NCI-H2081 (cell line): Measurements from ENCODE around the gene CEBPZ.

Experiments
- DNase-seq, 2 experiments: peaks; one replicate each; lab custom pipeline; 2025; lab: John Stamatoyannopoulos, UW

The CEBPZ gene

DNA sequence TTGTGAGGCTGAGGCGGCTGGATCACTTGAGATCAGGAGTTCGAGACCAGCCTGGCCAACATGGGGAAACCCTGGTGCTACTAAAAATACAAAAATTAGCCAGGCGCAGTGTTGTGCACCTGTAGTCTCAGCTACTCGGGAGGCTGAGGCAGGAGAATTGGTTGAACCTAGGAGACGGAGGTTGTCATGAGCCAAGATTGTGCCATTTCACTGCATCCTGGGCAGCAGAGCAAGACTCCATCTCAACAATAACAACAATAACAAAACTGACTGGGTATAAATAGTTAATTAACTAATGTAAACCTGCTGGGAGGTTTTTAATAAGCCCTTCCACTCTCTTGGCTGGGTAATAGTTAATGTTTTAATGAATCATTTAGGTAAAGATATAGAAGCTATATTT is 50.8 kb downstream of the CEBPZ start:
- DNase-seq: no peak

DNA sequence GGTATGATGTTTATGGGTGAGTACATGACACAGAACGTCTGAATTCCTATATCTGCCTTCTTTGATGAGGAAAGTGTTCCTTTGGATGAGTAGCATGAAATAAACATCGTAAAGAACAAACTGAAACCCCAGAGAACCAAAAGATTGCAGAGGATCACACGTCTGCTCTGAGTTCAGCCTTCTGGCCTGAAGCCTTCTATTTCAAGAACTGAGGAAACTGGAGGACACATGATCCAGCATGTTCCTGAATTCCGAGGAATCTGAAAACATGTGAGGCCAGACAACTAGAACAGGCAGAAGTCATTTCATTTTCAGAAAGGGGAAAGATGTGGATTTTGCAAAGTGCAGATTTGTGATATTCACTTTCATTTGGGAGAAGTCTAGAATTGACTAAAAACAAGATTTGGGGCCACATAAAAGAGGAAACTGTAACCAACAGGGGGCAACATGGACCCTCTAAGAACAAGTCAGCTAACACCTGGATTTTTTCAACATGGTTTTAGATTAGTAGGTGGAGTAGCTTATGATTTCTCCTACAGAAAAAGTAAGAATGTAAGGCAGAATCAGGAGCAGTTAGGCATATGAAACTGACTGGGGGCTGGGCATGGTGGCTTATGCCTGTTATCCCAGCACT is 51.3 kb downstream of the CEBPZ start:
- DNase-seq: no peak

DNA sequence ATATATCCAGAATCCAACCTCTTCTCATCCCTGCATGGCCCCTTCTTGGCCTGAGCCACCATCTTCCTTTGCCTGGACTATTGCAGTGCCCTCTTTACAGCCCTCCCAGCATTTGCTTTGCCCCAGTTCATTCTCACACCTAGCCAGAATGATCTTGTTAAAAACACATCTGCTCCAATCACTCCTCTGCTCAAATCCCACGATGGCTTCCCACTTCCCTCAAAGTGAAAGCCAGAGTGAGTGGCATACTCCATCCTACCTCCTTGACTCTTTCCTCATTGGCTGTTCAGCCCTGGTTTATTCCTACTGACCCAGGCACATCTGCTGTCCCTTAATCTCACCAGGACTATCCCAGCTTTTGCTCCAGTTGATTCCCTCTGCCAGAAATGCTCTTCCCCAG is 57.7 kb downstream of the CEBPZ start:
- DNase-seq: no peak

DNA sequence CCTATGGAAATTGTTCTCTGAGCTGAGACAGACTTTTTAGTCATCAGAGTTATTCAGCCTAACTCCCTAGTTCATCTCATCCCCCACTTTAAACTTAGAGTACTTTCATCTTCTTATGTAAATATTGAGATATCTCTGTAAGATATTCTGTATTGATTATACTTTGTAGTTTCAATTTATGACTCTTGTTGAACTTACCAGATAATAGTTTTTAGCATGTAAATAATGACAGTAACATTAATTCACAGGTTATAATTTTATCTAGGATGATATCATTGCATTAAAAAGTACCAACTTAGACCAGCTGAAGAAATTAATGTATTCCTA is 59.8 kb downstream of the CEBPZ start:
- no peak for DNase-seq

DNA sequence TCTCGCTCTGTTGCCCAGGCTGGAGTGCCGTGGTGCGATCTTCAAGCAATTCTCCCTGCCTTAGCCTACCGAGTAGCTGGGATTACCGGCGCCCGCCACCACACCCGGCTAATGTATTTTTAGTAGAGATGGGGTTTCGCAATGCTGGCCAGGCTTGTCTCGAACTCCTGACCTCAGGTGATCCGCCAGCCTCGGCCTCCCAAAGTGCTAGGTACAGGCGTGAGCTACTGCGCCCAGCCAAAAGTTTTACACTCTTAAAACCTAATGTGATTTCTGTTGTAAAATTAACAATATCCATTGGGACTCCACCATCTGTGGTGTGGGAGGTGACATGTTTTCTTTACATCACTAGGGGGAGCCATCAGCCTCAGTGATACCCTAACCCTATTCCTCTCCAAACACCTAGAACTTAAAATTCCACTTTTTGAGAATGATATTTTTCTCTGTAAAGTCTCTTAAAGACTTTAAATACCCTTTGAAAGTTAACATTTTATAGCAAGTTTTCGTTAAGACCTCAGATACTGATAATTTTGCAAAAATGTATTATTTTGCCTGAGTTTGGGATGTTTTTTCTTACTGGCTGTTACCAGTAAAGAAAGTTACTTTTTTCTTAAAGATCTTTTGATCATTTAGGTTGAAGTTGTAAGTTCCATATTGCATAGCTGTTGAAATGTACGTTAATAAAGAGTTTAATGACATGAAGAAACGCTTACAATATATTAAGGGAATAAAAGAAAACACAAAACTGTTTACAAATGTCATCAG is 63.0 kb downstream of the CEBPZ start:
- DNase-seq: peak; percentile 34 to 41

DNA sequence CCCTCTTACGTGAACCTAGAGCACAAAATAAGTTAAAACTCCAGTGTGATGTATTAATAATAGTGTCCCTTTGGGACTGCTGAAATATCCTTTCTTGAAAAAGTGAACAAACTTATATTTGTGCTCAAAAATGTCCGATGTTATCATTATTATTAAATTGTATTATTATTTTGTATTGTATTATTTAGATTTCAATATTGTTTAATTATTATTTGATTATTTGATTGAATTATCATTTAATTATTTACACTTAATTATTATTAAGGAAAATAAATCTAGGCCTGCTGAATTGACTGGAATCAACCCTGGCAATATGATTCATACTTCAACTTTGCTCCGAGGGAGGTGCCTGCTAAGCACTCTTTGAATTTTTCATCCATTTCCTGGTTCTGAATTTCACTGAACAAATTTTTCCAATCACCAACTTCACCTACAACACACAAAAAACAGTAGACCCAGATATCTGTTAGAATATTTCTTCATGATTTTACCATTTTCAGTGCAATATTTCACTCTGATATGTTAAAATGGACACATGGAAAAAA is 63.7 kb downstream of the CEBPZ start:
- DNase-seq: no peak

DNA sequence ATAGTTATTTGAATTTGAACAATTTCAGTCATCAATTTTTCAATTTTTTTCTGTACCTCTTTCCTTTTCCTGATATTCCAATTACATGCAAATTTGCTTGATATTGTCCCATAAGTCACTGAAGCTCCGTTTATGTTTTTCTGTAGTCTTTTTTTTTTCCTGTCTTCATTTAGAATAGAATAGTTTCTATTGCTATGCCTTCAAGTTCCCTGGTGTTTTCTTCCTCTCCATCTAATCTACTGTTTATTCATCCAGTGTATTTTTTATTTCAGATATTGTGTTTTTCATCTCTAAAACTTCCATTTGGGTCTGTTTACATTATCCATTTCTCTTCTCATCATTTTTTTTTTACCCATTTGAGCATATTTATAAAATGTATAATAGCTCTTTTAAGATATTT is 66.6 kb downstream of the CEBPZ start:
- DNase-seq: no peak

DNA sequence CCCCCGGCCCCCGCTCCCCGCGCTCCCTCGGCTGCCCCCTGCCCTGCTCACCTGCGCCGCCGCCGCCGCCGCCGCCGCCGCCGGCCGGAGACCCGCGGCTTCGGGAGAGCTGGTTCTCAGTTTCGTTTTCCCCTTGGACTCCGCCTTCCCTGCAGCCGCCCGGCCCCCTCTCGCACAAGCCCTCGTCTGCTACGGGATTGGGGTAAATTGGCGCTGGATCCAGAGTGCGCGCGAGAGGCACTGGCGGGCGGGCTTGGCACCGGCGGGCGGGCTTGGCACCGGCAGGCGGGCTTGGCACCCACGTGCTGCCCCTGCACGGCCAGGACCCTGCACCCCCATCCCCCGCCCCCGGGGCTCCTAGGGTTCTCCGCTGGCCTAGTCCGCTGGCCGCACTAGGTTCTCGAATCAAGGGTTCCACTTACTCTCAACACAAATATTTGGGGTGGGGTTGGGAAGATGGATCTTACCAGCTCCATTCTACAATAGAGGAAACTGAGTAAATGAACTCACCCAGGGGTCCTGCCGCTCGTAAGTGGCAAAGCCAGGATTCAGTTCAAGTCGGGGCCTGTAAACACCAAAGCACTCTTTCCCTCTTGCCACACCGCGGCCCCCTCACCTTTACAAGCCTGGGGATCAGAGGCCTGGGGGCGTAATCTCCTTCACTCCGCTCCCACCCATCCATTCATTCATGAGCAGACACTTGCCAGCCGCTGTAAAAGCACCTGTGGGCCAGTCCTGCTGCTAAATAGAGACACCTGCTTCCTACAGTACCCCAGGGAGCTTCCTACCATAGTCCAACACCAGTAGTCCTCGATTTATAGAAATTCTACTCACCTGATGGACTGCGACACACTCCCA is 74.3 kb downstream of the CEBPZ start, which contains the start of gene EIF2AK2:
EIF2AK2 (minus strand) TSS at position 124 of the 858 bp plus-strand sequence. CDS start 9,174 bp downstream, outside the sequence.
- peak; percentile 90 for DNase-seq

DNA sequence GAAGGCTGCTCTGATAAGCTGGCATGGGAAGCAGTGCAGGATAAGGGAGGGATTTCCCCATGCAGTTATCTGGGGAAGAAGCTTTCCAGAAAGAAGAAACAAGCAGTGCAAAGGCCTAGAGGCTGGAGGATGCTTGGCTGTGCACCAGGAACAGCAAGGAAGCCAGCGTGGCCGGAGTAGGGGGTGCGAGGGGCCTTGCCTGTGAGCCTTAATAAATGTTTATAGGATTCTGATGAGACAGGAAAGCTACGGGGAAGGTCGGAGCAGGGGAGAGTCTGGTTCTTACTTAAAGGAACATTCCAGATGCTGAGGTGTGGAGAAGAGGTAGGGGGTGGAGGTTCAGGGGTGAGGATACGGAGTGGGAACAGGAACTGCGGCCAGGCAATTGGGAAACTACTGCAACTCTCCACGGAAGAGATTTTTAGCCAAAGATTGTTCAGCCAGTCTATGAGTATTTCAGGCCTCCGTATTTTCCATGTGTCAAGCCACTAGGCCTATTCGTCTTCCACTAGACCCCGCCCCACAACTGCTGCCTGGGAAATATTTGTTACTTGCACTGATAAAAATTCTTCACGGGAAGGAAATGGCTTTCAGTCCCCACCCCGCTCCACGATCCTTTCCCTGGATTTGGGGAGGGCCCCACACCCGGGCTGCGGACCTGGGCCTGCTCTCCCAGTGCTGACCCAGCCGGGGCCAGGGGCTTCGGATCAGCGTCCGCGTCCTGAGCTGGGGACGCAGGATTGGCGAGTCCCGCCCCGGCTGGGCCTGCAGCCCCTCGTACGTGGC is 75.1 kb downstream of the CEBPZ start:
- DNase-seq: peak; percentile 32 to 57

DNA sequence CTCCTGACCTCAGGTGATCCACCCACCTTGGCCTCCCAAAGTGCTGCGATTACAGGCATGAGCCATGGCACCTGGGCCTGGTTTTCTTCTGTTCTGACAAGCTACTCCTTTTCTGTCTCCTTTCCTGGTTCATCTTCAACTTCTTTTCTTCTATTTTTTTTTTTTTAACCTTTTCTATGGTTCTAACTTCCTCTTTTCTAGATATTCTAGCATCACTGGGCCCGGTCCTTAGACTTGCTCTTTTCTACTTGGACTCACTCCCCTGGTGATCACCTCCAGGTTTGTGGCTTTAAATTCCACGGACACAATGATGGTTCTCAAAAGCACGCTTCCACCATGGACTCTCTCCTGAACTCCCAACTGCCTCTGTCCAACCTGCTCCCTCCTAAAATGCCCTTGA is 76.6 kb downstream of the CEBPZ start:
- DNase-seq: no peak

DNA sequence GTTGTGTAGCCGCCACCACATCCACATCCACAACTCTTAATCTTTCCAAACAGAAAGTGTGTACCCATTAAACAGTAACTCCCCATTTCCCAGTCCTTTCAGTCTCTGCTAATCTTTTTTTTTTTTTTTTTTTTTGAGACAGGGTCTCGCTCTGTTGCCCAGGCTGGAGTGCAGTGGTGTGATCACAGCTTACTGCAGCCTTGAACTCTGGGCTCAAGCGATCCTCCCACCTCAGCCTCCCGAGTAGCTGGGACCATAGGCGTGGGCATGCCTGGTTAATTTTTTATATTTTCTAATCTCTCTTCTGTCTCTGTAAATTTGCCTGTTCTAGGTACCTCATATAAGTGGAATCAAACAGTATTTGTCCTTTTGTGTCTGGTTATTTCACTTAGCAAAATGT is 78.2 kb downstream of the CEBPZ start:
- no peak for DNase-seq
